Erythroblast (primary cell): ENCODE results near the gene CNOT1.

Experiments used
- GATA1 ChIP-seq: IDR thresholded peaks from 2 replicates; pipeline ENCODE4 v1.6.1; 2011; ENCODE audit warnings: low read depth, mild to moderate bottlenecking, control low read depth, low read length, moderate library complexity
- POLR2A ChIP-seq: IDR thresholded peaks from 2 replicates; pipeline ENCODE4 v1.6.1; 2011; ENCODE audit warnings: mild to moderate bottlenecking, low read length

- TF ChIP-seq POLR2A (no peak), GATA1 (no peak)
Measured at GRCh38 chr16:58497935-58498334, 131.7 kb downstream of the CNOT1 start.
